H4 (cell line): Measurements from ENCODE around the gene SFSWAP. TPM values are rescaled to one million over a fixed set of nuclear protein-coding genes. Genes with fewer than 3 reads are reported as not detected.
"Not testable (repeated sequence)": the region's sequence is repeated elsewhere in the genome, so short reads cannot be mapped to it uniquely, and the experiment has no call there.

ENCODE experiments used
- DNase-seq: peaks from one replicate; pipeline ENCODE4 v3.0.0-alpha.2; 2015; ENCODE audit warnings: low spot score
- total RNA-seq: library from RNA; depleted of rRNA; stranded (reverse); fragments of >200 nt; shearing (Covaris generic); gene quantifications from 2 replicates; pipeline ENCODE4 v1.2.3, GENCODE V29; 2014; rRNA removed

The SFSWAP gene
- total RNA-seq = 12.3 and 20.0 TPM in 2 replicates

GRCh38 chr12:131710464-131711457 is at the start of gene SFSWAP:
Gene SFSWAP, plus strand, starts transcription at chr12:131711090. Its CDS starts 140 bp downstream, at chr12:131711230.
- peak; percentile 58 for DNase-seq

DNA sequence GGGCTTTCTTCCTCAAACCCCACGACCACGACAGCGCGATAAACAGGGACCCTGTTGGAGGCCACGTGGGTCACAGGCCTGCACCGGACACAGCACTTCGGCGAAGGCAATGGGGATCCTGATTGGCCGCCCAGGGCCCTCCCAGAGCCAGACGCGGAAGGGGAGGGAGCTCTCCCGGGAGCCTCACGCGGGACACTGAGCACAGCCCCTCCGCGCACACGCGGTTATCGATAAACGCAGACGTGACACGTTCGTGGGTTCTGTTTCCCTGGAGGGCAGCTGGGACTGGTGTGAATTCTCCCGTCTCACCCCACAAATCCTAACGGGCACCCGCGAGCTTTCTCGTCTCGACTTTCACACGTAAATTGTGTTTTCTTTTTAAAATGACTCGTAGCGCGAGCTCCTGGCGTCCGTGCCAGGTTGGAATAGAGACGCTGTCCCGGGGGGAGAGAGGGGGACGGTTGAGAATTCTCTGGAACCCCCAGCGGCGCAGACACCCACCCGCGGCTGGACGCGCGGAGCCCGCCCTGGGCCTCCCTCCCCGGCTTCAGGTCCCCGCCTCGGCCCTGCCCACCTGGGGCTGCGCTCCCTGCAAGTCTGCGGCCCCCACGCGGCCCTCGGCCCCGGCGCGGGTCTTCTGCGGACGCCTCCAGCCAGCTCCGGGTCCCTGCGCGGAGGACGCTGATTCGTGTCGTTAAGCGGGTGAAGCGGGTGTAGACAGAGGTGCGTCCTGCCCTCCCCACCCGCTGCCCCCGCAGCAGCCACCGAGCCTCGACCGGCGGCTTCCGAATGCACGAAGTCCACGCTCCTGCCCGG is 49.5 kb upstream of the SFSWAP start:
- not testable (repeated sequence) for DNase-seq

DNA sequence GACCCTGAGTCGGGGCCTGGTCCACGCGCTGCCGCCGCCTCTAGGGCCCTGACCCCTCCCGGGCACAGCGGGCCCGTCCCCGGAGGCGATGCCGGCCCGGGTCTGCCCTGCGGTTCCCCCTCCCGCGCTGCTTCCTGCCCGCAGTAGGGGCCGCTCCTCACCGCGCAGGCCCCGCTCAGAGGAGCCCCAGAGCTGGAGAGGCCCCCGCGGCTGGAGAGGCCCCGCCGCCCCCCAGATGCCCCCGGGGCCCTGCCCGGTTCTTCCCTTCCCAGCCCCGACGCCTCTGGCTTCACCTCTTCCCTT is 49.0 kb upstream of the SFSWAP start:
- not testable (repeated sequence) for DNase-seq

DNA sequence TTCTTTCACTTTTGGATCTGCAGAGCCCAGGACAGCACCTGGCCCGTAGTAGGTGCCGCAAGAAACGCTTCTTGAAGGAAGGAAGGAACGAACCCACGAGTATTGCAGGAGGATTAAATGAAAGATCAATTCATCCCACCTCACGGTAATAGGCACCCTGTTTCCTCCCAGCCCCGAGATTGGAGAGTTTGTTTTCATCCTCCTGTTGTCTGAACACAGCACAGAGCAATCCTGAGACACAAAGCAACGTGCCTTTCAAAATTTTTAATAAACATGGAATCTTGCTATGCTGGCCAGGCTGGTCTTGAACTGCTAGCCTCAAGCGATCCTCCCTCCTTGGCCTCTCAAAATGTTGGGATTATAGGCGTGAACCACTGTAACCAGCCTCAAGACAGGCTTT is 48.5 kb upstream of the SFSWAP start:
- not testable (repeated sequence) for DNase-seq

DNA sequence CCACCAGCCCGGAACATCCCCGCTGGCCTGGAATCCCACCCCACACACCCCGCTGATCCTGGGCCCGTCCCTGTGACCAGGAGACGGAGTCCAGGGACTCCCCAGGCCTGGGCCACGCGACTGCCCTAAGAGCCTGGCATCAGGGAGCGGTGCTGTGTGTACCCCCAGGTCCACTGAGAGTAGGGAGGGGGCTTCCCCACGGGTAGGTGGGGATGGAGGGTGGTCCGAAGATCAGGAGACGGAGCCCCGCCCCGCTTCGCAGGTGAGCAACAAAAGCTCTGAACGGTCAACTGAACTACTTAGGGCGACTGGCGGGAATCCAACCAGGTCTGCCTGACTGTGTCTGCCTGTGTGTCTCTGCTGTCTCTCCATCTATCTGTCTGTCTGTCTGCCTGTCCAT is 45.2 kb upstream of the SFSWAP start:
- not testable (repeated sequence) for DNase-seq

DNA sequence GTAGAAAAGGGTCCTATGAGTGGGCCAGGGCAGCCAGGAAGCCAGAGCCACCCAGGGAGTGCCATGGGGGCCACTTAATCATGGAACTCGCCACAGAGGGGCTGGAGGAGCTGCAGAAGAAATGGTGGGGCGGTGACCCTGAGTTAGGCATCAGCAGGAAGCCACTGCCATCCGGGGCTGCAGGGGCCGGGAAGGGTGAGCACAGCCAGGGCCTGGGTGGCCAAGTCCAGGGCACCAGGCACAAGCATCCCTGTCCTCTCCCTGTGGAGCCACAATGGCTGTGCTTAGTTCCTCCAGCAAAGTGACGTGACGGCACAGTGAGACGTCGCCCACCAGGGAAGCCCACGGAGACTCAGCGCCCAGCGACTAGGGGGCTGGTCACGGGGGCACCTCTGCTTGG is 44.4 kb upstream of the SFSWAP start:
- not testable (repeated sequence) for DNase-seq

DNA sequence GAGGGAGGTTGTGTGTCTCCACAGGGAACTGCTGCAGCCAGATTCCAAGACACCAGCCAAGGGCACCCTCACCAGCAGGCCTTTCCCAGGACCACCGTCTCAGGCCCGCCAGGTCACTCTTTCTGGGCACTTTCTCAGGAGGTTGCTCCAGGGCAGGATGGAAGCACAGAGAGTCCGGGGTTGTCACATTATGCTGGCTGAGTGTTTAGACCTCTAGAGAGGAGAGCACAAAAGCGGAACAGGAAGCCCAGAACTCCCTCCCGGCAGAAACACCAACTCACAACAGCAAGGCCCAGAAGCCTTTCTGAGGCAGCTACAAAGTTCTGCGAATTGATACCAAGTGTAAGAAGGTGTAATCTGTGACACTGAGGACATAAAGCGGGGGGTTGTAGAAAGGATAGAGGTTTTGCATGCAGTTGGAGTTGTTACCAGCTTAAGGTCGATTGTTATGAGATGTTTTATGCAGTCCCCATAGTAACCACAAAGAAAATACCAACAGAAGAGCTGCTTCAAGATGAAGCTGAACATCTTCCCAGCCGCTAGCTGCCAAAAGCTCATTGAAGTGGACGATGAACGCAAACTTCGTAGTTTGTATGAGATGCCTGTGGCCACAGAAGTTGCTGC is 43.8 kb upstream of the SFSWAP start:
- DNase-seq = not testable (repeated sequence)

GRCh38 chr12:131671276-131671675 is 39.6 kb upstream of the SFSWAP start:
- no peak for DNase-seq

DNA sequence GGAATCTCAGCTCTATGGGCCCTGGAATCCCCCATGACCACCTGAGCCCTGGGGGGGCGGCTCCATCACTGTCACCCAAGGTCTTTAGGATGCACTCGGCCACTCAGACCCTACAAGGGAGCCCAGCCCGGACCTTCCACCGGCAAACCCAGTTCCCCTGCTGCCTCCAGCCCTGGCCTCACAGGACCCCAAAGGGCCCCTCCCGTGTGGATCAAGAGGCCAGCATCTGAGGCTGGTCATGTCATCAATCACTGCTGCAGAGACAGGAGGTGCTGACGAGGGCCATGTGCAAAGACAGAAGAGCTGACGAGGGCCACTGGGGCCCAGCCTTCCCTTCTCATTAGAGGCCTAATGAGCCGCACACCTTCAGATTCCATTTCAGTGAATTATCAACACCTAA is 39.0 kb upstream of the SFSWAP start:
- no peak for DNase-seq

DNA sequence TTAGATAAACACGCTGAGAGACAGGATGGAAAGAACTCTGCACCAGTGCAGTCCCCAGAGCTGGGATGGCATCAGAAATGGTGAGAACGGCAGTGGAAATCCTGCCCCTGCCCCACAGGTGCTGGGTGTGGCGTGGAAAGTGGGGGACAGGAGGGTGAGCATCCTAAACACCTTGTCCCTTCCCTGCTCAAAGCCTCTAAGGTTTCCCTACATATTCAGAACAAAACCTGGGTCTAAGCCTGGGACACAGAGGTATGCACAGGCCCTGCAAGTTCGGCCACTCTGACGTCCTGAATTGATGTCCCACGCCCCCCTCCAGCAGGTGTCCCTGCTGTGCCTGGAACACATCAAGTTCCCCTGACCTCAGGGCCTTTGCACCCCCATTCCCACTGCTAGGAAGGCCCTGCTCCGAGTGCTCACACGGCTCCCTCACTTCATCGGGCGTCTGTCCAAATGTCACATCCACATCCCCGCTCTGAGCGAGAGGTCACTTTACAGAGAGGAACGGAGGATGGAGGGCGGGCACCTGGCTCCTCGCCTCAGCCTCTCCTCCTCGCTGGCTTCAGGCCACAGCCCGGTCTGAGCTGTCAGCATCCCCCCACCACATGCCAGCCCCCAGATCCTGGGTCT is 38.5 kb upstream of the SFSWAP start:
- no peak for DNase-seq

GRCh38 chr12:131672941-131673887 is 37.7 kb upstream of the SFSWAP start:
- DNase-seq = no peak

DNA sequence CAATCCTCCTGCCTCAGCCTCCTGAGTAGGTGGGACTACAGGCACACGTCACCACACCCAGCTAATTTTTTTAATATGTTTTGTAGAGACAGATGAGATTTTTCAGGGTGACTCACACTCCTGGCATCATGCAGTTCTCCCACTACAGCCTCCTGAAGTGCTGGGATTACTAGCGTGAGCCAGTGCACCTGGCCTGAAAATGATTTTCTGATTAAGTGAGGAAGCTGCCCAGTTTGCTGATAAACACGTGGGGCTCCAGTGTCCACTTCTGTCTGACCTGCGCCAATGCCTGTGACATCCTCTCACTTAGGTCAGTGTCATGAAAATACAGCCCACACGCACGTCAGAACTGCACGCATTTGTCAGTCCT is 37.0 kb upstream of the SFSWAP start:
- DNase-seq = no peak

- no peak for DNase-seq
Observed at GRCh38 chr12:131674373-131674772, 36.5 kb upstream of the SFSWAP start.

DNA sequence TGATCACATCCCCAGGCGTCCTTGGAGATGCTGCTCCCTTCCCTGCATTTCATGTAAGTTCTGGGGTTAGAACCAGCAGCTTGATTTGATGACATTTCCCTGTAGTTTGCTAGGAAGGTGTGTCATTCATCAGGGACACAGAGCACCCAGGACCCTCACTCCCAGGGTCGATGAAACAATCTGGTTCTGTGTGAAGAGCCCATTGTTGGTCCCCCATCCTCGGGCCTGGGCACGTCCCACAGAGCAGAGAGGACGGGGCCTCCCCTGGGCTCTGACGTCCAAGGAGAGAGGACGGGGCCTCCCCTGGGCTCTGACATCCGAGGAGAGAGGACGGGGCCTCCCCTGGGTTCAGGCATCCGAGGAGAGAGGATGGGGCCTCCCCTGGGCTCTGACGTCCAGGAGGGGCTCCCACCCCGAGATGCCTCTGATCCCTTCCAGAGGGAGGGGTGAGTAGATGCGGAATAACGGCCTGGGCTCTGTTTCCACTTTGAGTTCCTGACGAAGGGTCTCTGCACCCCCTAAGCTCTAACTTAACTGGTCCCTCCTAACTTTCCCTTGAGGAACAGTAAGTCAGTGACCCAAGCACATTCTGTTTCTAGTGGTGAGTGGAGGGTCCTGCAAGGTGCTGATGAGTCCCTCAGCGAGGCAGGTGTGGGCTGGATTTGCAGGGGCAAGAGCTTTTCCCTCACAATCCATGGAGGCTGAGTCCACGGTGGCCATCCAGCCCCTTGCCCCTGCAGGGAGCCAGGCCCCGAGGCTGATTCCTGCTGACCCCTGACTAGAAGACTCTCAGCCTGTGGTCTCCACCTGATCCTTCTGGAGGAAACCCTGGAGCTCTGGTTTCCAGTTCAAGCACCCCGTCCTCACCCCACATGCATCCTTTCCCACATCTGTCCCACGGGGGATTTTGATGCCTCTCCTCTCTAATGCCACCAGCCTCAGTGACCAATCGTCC is 35.5 kb upstream of the SFSWAP start:
- DNase-seq = no peak

DNA sequence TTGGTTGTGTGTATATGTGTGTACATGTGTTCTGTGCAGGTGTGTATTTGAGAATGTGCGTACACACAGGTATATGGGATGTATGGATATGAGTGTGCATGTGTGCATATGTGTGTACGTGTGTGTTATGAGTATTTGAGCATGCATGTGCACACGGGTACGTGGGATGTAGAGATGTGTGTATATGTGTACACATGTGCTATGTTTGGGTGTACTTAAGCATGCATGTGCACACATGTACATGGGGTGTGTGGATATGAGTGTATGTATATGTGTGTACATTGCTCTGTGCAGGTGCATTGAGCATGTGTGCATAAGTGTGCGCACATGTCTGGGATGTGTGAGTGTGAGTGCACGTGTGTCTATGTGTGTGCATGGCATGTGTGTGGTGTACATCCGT is 34.3 kb upstream of the SFSWAP start:
- no peak for DNase-seq

GRCh38 chr12:131677067-131677466 is 33.8 kb upstream of the SFSWAP start:
- not testable (repeated sequence) for DNase-seq

DNA sequence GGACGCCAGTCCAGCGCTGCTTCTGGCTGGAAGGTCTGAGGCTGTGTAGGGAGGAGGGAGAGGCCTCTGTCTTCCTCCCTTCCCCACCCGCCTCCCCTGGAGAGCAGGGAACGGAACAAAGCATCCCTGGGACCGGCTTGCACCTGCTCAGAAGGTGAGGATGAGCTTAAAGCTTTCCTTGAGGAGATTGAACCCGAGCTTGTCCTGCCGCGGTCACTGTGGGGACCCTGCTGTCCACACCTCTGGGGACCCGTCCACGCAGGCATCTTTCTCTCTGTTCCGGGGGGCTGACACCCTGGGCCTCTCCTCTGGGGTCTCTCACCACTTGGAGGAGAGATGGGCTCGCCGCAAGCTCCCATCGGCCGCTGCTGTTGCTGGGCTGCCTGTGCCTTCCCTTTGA is 33.2 kb upstream of the SFSWAP start:
- DNase-seq = no peak

- DNase-seq = not testable (repeated sequence)
Observed at GRCh38 chr12:131678389-131679181, 32.3 kb upstream of the SFSWAP start.

- not testable (repeated sequence) for DNase-seq
Observed at GRCh38 chr12:131679186-131679585, 31.7 kb upstream of the SFSWAP start.
